Omental fat pad (tissue), 4 donors: Measurements from ENCODE around the gene DNM3. TPM values are rescaled to one million over a fixed set of nuclear protein-coding genes. Genes with fewer than 3 reads are reported as not detected.

Experiments
- ATAC-seq: fragments of 150-250 bp; one replicate; pipeline ENCODE4 v1.9.1; 2016; ENCODE audit warnings: mild to moderate bottlenecking, moderate library complexity; ENCODE audit not compliant: low FRiP score
- DNase-seq: peaks from one replicate; pipeline ENCODE4 v3.0.0-alpha.2; 2019; ENCODE audit warnings: low spot score
- total RNA-seq, 4 donors: library from RNA; depleted of rRNA; stranded (reverse); fragments of >200 nt; gene quantifications; one replicate each; pipeline ENCODE4 v1.1.0, GENCODE V29; 2016
- TF ChIP-seq, protein P1 (sequence below), 3 donors: fragments of 450-650 bp; IDR thresholded peaks; one replicate each; pipeline ENCODE4 v1.5.1; 2016 to 2017; ENCODE audit warnings: antibody characterized with exemption in 3 of 3, mild to moderate bottlenecking in 3 of 3, moderate library complexity in 2 of 3

DNM3 gene
- total RNA-seq, 4 donors from 2014 or later, result 2.9 to 15.8 (median 5.5) TPM

DNA sequence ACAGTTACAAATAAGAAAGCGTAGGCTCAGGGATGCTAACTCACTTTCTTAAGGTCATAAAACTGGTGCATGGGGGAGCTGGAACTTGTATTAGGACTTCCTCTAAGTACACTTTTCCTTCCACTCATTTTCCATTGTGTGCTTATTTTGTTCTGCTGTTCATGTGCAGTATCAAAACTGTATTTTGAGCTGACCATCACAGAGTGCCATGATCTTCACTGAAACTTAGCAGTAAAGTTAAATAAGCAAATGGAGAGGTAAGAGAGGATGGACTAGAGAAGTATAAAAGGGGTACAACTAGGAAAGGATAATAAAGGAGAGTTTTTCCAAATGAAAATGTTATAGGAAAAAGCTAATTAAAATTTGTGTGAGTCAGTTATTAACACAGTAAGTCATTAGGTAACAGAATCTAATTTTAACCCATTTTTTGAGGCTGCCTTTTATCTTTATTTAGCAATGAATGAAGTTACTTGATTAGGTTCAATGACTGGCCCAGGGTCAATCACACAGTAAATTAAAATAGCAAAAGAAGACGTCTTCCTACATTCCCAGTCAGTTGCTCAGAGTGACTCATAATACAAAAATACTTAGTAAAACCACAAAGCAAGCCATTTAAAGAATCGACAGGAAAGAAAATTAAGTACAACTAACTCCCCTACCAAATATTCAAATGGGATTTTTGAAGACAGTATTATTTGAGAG is 413.4 kb downstream of the DNM3 start:
- ATAC-seq, result no peak
- TF ChIP-seq, protein P1, sequence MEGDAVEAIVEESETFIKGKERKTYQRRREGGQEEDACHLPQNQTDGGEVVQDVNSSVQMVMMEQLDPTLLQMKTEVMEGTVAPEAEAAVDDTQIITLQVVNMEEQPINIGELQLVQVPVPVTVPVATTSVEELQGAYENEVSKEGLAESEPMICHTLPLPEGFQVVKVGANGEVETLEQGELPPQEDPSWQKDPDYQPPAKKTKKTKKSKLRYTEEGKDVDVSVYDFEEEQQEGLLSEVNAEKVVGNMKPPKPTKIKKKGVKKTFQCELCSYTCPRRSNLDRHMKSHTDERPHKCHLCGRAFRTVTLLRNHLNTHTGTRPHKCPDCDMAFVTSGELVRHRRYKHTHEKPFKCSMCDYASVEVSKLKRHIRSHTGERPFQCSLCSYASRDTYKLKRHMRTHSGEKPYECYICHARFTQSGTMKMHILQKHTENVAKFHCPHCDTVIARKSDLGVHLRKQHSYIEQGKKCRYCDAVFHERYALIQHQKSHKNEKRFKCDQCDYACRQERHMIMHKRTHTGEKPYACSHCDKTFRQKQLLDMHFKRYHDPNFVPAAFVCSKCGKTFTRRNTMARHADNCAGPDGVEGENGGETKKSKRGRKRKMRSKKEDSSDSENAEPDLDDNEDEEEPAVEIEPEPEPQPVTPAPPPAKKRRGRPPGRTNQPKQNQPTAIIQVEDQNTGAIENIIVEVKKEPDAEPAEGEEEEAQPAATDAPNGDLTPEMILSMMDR (IDR thresholded peaks at IDR 0.05), result no peak
- DNase-seq, result no peak

DNA sequence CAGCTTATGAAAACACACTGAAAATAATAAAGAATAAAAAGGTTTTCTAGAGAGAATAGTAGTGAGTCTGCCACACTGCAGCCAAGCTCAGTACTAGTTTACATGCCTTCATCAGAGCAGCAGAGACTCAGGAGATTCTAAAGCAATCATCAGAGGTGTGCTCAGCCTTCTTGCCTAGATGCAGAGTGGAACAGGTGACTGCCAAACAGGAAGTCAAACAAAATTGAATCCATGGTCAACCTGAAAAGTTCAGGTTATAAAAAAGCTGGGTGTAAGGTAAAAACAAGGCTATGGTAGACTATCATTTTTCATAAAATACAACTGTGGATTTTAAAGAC is 413.9 kb downstream of the DNM3 start:
- TF ChIP-seq, protein P1 (IDR thresholded peaks at IDR 0.05), result no peak
- no peak for DNase-seq
- no peak for ATAC-seq

- TF ChIP-seq, protein P1 (IDR thresholded peaks at IDR 0.05), result no peak
- ATAC-seq, result no peak
- DNase-seq, result no peak
Observed at GRCh38 chr1:172265905-172266304, 424.6 kb downstream of the DNM3 start.

- TF ChIP-seq, protein P1 (IDR thresholded peaks at IDR 0.05), result no peak
Observed at GRCh38 chr1:172266528-172267174, 425.4 kb downstream of the DNM3 start.

DNA sequence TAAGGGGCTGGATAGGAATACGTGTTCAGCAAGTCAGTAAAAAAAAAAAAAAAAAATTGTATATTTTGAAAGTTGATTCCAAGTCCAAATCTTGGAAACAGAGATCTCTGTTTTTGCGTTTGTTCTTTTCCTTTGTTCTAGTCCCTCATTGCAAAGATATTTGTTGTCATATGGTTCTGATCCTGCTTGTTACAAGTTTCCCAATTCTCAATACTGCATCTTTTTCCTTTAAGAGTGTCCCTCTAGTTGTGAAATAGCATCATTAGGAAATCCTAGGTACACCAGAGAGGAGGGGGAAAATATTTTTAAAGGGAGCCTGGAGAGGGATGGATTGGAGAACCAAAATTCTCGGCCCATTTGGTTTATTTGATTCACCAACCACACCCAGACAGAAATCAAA is 426.9 kb downstream of the DNM3 start:
- ATAC-seq, result no peak
- no peak for DNase-seq
- TF ChIP-seq, protein P1 (IDR thresholded peaks at IDR 0.05), result no peak

More at GRCh38 chr1:172266528-172267174, 425.4 kb downstream of the DNM3 start:
- ATAC-seq (no peak), DNase-seq (no peak)

DNA sequence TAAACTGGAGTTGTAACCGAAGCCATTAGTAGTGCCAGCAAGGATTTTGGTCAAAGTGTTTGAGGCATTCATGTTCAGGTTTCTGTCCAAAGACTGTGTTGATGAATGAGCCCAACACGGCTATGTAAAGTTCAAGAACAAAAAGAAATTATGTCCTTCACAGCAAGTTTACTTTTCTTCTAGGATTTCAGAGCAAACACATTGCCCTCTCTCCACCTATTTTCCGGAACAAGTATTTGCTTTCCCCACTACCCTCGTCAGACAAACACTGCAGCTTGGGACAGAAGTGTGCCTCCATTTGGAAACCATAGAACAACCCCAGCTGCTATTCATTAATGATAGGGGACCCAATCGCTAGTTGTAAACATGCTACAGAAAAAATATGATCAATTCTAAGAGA is 427.8 kb downstream of the DNM3 start:
- no peak for ATAC-seq
- no peak for DNase-seq
- TF ChIP-seq, protein P1 (IDR thresholded peaks at IDR 0.05), result no peak

DNA sequence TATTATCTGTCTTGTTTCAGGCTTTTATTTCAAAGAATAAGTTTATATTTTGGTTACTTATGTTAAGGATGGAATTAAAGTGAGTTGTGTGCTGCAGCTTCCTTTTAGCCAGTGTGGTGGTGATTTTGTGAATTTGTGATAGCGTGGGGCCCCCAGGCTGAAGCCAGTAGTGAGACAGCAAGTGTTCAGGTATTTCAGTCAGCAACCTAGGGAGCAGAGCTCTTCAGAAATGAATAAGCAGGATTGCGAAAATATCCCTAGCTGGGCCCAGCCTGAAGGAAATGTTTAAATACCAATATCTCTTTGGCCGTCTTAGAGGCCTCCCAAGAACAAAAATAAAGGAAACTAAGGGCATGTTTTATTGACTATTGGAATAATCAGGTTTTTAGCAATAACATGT is 428.3 kb downstream of the DNM3 start:
- ATAC-seq (no peak), DNase-seq (no peak)
- TF ChIP-seq, protein P1 (IDR thresholded peaks at IDR 0.05), result no peak
